ENCODE measurements around the gene DGLUCY.
A peak's percentile ranks its signal among the peaks of the same experiment; 100 is the strongest.

DGLUCY gene

GRCh38 chr14:91184559-91184958 lies 70.7 kb downstream of the DGLUCY start:
- no peak for TF ChIP-seq ZFP30 (CRISPR knock-in tag; IDR thresholded peaks at IDR 0.05)
- no peak for TF ChIP-seq GLIS3 (CRISPR knock-in tag; IDR thresholded peaks at IDR 0.05)
- TF ChIP-seq RARB (CRISPR knock-in tag; IDR thresholded peaks at IDR 0.05), result no peak
- no peak for TF ChIP-seq ESRRG (CRISPR knock-in tag; IDR thresholded peaks at IDR 0.05)
- TF ChIP-seq SNAI2 (CRISPR knock-in tag; IDR thresholded peaks at IDR 0.05), result no peak
- TF ChIP-seq ZNF70 (CRISPR knock-in tag; IDR thresholded peaks at IDR 0.05), result no peak
- no peak for ATAC-seq

GRCh38 chr14:91185721-91186120 lies 71.8 kb downstream of the DGLUCY start:
- peak; percentile 70 for ATAC-seq
- TF ChIP-seq PATZ1 (CRISPR knock-in tag; IDR thresholded peaks at IDR 0.05; ENCODE audit: borderline replicate concordance) (no peak), ZNF8 (CRISPR knock-in tag; IDR thresholded peaks at IDR 0.05) (no peak), CSRNP3 (CRISPR knock-in tag; IDR thresholded peaks at IDR 0.05) (no peak), CSDC2 (CRISPR knock-in tag; IDR thresholded peaks at IDR 0.05) (no peak), RARB (CRISPR knock-in tag; IDR thresholded peaks at IDR 0.05) (no peak), SNAI2 (CRISPR knock-in tag; IDR thresholded peaks at IDR 0.05) (no peak), ESRRG (CRISPR knock-in tag; IDR thresholded peaks at IDR 0.05) (no peak), POU6F1 (CRISPR knock-in tag; IDR thresholded peaks at IDR 0.05; ENCODE audit: borderline replicate concordance, low read depth) (no peak), ZNF565 (CRISPR knock-in tag; conservative IDR thresholded peaks at IDR 0.05; ENCODE audit: low read depth) (no peak), TSHZ2 (CRISPR knock-in tag; IDR thresholded peaks at IDR 0.05) (no peak)

- no peak for ATAC-seq
- no peak for TF ChIP-seq BACH2 (CRISPR knock-in tag; IDR thresholded peaks at IDR 0.05; ENCODE audit: borderline replicate concordance)
- TF ChIP-seq TCF4 (CRISPR knock-in tag; IDR thresholded peaks at IDR 0.05; ENCODE audit: borderline replicate concordance), result no peak
- no peak for TF ChIP-seq RARB (CRISPR knock-in tag; IDR thresholded peaks at IDR 0.05)
- no peak for TF ChIP-seq CSDC2 (CRISPR knock-in tag; IDR thresholded peaks at IDR 0.05)
- no peak for TF ChIP-seq ESRRG (CRISPR knock-in tag; IDR thresholded peaks at IDR 0.05)
- no peak for TF ChIP-seq ZFP30 (CRISPR knock-in tag; IDR thresholded peaks at IDR 0.05)
- no peak for TF ChIP-seq ZNF70 (CRISPR knock-in tag; IDR thresholded peaks at IDR 0.05)
- TF ChIP-seq OSR1 (CRISPR knock-in tag; IDR thresholded peaks at IDR 0.05), result no peak
- TF ChIP-seq POU6F1 (CRISPR knock-in tag; IDR thresholded peaks at IDR 0.05; ENCODE audit: borderline replicate concordance, low read depth), result no peak
- no peak for TF ChIP-seq CREB5 (CRISPR knock-in tag; IDR thresholded peaks at IDR 0.05; ENCODE audit: low read depth)
- no peak for TF ChIP-seq CSRNP3 (CRISPR knock-in tag; IDR thresholded peaks at IDR 0.05)
- TF ChIP-seq SNAI2 (CRISPR knock-in tag; IDR thresholded peaks at IDR 0.05), result no peak
- TF ChIP-seq ZFP3 (CRISPR knock-in tag; IDR thresholded peaks at IDR 0.05), result no peak
- TF ChIP-seq ZNF565 (CRISPR knock-in tag; conservative IDR thresholded peaks at IDR 0.05; ENCODE audit: low read depth), result no peak
- TF ChIP-seq PATZ1 (CRISPR knock-in tag; IDR thresholded peaks at IDR 0.05; ENCODE audit: borderline replicate concordance), result no peak
- no peak for TF ChIP-seq PPARA (CRISPR knock-in tag; IDR thresholded peaks at IDR 0.05; ENCODE audit: borderline replicate concordance)
- TF ChIP-seq TOX (CRISPR knock-in tag; IDR thresholded peaks at IDR 0.05; ENCODE audit: borderline replicate concordance), result no peak
Measured at GRCh38 chr14:91186515-91187066, 72.7 kb downstream of the DGLUCY start.

Data from SK-N-SH treated with all-trans-retinoic acid at 6 μM for 48 hours (cell line).